Astrocyte (in vitro differentiated cells and primary cell): ENCODE data around the gene KIF1B. TPM values are rescaled to one million over a fixed set of nuclear protein-coding genes. Genes with fewer than 3 reads are reported as not detected.
A peak's percentile ranks its signal among the peaks of the same experiment; 100 is the strongest.
"Not testable (repeated sequence)": the region's sequence is repeated elsewhere in the genome, so short reads cannot be mapped to it uniquely, and the experiment has no call there.

ENCODE experiments used
- DNase-seq: peaks from one replicate; pipeline ENCODE4 v3.0.0-alpha.2; 2010; ENCODE audit warnings: low read depth
- FAIRE-seq: peaks from 2 replicates; lab custom pipeline; 2011; peaks lifted over from hg19 to GRCh38; lab: Jason Lieb, UNC
- H2AFZ ChIP-seq: 2 replicates; pipeline ENCODE4 v1.6.0; 2012; ENCODE audit warnings: low read depth, low read length, inconsistent platforms
- H3K27ac ChIP-seq: 2 replicates; pipeline ENCODE4 v1.5.1; 2011; ENCODE audit warnings: low read depth, low read length, inconsistent platforms
- H3K27me3 ChIP-seq: 2 replicates; pipeline ENCODE4 v1.6.0; 2011; ENCODE audit warnings: low read length, inconsistent platforms; ENCODE audit not compliant: insufficient read depth
- H3K36me3 ChIP-seq: 2 replicates; pipeline ENCODE4 v1.5.1; 2011; ENCODE audit warnings: low read length, inconsistent platforms; ENCODE audit not compliant: insufficient read depth
- H3K4me1 ChIP-seq: 2 replicates; pipeline ENCODE4 v1.5.1; 2011; ENCODE audit warnings: low read length, inconsistent platforms; ENCODE audit not compliant: insufficient read depth
- H3K4me2 ChIP-seq: 2 replicates; pipeline ENCODE4 v1.6.0; 2012; ENCODE audit warnings: low read length, inconsistent platforms
- H3K4me3 ChIP-seq: 2 replicates; pipeline ENCODE4 v1.5.1; 2011; ENCODE audit warnings: low read depth, mild to moderate bottlenecking, low read length, inconsistent platforms; ENCODE audit not compliant: insufficient read depth
- H3K79me2 ChIP-seq: 2 replicates; pipeline ENCODE4 v1.6.0; 2012; ENCODE audit warnings: mild to moderate bottlenecking, low read length, inconsistent platforms; ENCODE audit not compliant: insufficient read depth
- H3K9ac ChIP-seq: 2 replicates; pipeline ENCODE4 v1.6.0; 2012; ENCODE audit warnings: mild to moderate bottlenecking, low read length, inconsistent platforms
- H3K9me3 ChIP-seq: 2 replicates; pipeline ENCODE4 v1.5.1; 2012; ENCODE audit warnings: low read depth, mild to moderate bottlenecking, low read length, inconsistent platforms; ENCODE audit not compliant: insufficient read depth
- H4K20me1 ChIP-seq: 2 replicates; pipeline ENCODE4 v1.6.0; 2012; ENCODE audit warnings: low read length, inconsistent platforms; ENCODE audit not compliant: insufficient read depth
- H3K27ac Mint-ChIP-seq: one replicate; pipeline ENCODE4 v1.8.0; 2021; ENCODE audit warnings: mild to moderate bottlenecking, mixed read lengths; ENCODE audit not compliant: unreplicated experiment
- H3K27me3 Mint-ChIP-seq: one replicate; pipeline ENCODE4 v1.8.0; 2021; ENCODE audit warnings: low read depth, mixed read lengths; ENCODE audit not compliant: unreplicated experiment
- H3K36me3 Mint-ChIP-seq: one replicate; pipeline ENCODE4 v1.8.0; 2021; ENCODE audit warnings: low read depth, mixed read lengths; ENCODE audit not compliant: unreplicated experiment
- H3K4me1 Mint-ChIP-seq: one replicate; pipeline ENCODE4 v1.8.0; 2021; ENCODE audit warnings: low read depth, mixed read lengths; ENCODE audit not compliant: unreplicated experiment
- H3K4me3 Mint-ChIP-seq: one replicate; pipeline ENCODE4 v1.8.0; 2021; ENCODE audit warnings: mild to moderate bottlenecking, moderate library complexity, mixed read lengths; ENCODE audit not compliant: unreplicated experiment
- H3K9me3 Mint-ChIP-seq: one replicate; pipeline ENCODE4 v1.8.0; 2021; ENCODE audit warnings: mild to moderate bottlenecking, mixed read lengths; ENCODE audit not compliant: unreplicated experiment
- EZH2 ChIP-seq: IDR thresholded peaks from 2 replicates; pipeline ENCODE4 v1.6.1; 2012; ENCODE audit warnings: mild to moderate bottlenecking, low read length, inconsistent platforms; ENCODE audit not compliant: insufficient read depth
- total RNA-seq: library from RNA; stranded (reverse); gene quantifications from 2 replicates; pipeline ENCODE4 v1.2.1, GENCODE V29; 2021
- TF ChIP-seq, protein P1 (sequence below): IDR thresholded peaks from 2 replicates; pipeline ENCODE4 v1.5.1; 2011; ENCODE audit warnings: low read depth, mild to moderate bottlenecking, inconsistent platforms, low read length, moderate library complexity; ENCODE audit not compliant: insufficient read depth

The KIF1B gene
- total RNA-seq, 1 donor from 2014 or later, result 75.9 TPM

DNA sequence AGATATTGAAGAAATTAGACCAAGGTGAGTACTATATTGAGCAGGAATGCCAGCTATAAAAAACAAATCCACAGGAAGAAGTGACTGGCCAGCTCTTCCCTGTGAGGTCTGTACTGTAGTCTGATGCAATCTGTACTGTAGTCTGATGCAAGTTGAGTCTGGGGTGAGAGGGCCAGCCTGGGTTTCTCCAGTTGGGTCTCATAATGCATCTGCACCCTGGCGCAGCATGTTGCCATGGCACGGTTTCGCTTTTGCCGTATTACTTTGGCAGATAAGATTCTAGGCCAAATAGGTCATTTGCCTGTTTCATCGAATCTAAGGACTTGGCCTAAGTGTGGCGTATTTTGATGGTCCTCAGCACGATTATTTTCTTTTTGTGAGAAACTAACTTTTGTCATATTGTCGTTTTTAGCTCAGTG is 164.1 kb downstream of the KIF1B start:
- Mint-ChIP-seq H3K36me3 (peaks cover 18% of the 10 kb centered on the region), H3K9me3 (no peaks in the 10 kb centered on the region), H3K4me3 (no peak overlapping the region), H3K27me3 (no peaks in the 10 kb centered on the region), H3K4me1 (peaks cover 15% of the 10 kb centered on the region), H3K27ac (peak overlapping the region; percentile 81)
- H3K4me1 ChIP-seq, result peaks cover 19% of the 10 kb centered on the region
- DNase-seq (no peak), FAIRE-seq (no peak)
- no peaks in the 10 kb centered on the region for H3K79me2 ChIP-seq
- no peak for TF ChIP-seq EZH2
- TF ChIP-seq, protein P1, sequence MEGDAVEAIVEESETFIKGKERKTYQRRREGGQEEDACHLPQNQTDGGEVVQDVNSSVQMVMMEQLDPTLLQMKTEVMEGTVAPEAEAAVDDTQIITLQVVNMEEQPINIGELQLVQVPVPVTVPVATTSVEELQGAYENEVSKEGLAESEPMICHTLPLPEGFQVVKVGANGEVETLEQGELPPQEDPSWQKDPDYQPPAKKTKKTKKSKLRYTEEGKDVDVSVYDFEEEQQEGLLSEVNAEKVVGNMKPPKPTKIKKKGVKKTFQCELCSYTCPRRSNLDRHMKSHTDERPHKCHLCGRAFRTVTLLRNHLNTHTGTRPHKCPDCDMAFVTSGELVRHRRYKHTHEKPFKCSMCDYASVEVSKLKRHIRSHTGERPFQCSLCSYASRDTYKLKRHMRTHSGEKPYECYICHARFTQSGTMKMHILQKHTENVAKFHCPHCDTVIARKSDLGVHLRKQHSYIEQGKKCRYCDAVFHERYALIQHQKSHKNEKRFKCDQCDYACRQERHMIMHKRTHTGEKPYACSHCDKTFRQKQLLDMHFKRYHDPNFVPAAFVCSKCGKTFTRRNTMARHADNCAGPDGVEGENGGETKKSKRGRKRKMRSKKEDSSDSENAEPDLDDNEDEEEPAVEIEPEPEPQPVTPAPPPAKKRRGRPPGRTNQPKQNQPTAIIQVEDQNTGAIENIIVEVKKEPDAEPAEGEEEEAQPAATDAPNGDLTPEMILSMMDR, result no peak
- H4K20me1 ChIP-seq, result no peaks in the 10 kb centered on the region
- no peaks in the 10 kb centered on the region for H3K27me3 ChIP-seq
- no peak overlapping the region for H3K27ac ChIP-seq
- no peak overlapping the region for H2AFZ ChIP-seq
- H3K9me3 ChIP-seq, result no peaks in the 10 kb centered on the region
- no peak overlapping the region for H3K4me2 ChIP-seq
- H3K9ac ChIP-seq, result no peak overlapping the region
- H3K4me3 ChIP-seq, result no peak overlapping the region
- H3K36me3 ChIP-seq, result peaks cover 21% of the 10 kb centered on the region

DNA sequence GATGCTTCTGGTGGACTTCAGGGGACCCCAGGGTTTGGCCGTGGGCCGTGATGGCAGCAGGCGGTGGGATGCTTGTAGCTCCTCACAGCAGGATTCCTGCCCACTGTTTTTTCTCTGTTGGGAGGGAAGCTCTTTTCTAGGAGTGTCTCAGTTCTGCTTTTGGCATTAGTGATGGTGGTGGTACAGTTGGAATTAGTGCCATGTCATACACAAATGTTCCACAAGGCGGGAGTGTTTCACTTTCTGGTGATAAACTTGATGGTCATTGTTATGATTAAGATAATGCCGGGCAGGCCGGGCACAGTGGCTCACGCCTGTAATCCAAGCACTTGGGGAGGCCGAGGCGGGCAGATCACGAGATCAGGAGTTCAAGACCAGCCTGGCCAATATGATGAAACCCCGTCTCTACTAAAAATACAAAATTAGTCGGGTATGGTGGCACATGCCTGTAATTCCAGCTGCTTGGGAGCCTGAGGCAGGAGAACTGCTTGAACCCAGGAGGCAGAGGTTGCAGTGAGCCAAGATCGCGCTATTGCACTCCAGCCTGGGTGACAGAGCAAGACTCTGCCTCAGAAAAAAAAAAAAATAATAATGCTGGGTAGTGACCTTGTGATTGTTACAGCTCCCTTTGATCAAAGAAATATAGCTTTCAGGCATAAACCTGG is 167.1 kb downstream of the KIF1B start:
- peak overlapping the region; percentile 87 for H3K27ac ChIP-seq
- not testable (repeated sequence) for H3K4me3 Mint-ChIP-seq
- H3K27ac Mint-ChIP-seq, result peak overlapping the region; percentile 83

More for the DNA sequence above, 167.1 kb downstream of the KIF1B start:
- peak; percentile 60 for FAIRE-seq
- H3K79me2 ChIP-seq, H4K20me1 ChIP-seq, H3K27me3 Mint-ChIP-seq, H3K4me3 ChIP-seq, H3K9me3 ChIP-seq, H3K9me3 Mint-ChIP-seq, H3K27me3 ChIP-seq, H2AFZ ChIP-seq: not testable (repeated sequence)
- TF ChIP-seq, protein P1, result peak; percentile 82
- Mint-ChIP-seq H3K36me3 (peaks cover 11% of the 10 kb centered on the region), H3K4me1 (peaks cover 24% of the 10 kb centered on the region)
- H3K36me3 ChIP-seq, result peaks cover 16% of the 10 kb centered on the region
- peak overlapping the region; percentile 68 for H3K9ac ChIP-seq
- peak overlapping the region; percentile 61 for H3K4me2 ChIP-seq
- peaks cover 26% of the 10 kb centered on the region for H3K4me1 ChIP-seq
- DNase-seq, result peak; percentile 62
